ENCODE measurements around the gene CSTPP1.

Gene CSTPP1

DNA sequence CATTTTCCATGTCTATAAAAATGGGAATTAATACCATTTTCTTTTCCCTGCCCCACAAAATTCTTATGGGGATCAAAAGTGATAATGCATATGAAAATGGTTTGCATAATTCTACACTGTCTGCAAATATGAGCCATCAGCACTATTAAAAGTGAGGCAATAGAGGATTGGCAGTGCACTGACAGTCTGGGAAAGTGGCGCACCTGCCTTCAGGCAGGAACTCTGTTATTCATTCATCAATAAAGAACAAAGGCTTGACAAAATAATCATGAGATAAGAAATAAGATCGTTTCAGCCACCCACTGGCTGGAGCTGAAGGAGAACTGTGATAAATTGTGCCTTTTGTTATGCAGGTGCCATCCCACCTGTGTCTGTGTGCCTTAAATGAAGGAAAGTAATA is 190.7 kb downstream of the CSTPP1 start:
- H3K27ac ChIP-seq = no peak overlapping the region
- TF ChIP-seq, protein P1, sequence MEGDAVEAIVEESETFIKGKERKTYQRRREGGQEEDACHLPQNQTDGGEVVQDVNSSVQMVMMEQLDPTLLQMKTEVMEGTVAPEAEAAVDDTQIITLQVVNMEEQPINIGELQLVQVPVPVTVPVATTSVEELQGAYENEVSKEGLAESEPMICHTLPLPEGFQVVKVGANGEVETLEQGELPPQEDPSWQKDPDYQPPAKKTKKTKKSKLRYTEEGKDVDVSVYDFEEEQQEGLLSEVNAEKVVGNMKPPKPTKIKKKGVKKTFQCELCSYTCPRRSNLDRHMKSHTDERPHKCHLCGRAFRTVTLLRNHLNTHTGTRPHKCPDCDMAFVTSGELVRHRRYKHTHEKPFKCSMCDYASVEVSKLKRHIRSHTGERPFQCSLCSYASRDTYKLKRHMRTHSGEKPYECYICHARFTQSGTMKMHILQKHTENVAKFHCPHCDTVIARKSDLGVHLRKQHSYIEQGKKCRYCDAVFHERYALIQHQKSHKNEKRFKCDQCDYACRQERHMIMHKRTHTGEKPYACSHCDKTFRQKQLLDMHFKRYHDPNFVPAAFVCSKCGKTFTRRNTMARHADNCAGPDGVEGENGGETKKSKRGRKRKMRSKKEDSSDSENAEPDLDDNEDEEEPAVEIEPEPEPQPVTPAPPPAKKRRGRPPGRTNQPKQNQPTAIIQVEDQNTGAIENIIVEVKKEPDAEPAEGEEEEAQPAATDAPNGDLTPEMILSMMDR (IDR thresholded peaks at IDR 0.05) = no peak
- no peak for TF ChIP-seq ZFX (IDR thresholded peaks at IDR 0.05; ENCODE audit: borderline replicate concordance)

DNA sequence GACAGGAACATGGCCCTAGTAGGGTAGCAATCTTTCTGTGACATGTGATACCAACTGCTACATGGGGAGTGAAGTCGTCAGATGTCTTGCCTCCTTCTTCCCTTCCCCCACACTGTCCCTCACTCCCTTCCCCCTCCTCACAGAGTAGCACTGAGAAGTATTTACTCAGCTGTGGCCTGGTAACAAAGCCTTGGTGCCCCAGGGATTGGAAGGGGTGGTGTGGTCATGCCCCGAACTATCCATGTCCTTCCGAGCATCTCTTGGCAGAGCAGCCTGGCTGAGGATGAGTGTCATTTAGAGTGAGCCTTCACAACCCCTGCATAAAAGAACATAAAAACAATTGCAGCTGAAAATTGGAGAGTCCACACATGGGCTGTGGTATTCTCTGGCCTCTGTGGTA is 194.0 kb downstream of the CSTPP1 start:
- H3K27ac ChIP-seq = no peak overlapping the region
- TF ChIP-seq, protein P1 (IDR thresholded peaks at IDR 0.05) = no peak
- TF ChIP-seq ZFX (IDR thresholded peaks at IDR 0.05; ENCODE audit: borderline replicate concordance) = no peak

DNA sequence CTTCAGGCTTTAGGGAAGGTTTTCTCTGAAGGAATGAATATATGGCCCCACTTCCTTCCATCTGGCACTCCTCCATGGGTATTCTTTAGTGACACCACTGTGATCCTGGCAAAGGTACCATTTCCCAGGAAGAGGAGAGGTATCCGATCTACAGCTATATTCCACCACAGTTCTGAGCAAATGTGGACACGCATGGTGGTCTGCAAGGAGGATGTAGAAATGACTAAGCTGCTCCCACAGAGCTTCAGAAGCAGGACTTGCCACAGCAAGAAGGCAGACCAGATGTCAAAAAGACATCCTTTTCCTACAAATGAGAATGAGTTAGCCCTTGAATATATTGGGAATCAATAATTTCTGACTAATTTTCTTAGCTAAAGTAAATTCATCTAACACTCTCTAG is 194.6 kb downstream of the CSTPP1 start:
- no peak for TF ChIP-seq ZFX (IDR thresholded peaks at IDR 0.05; ENCODE audit: borderline replicate concordance)
- TF ChIP-seq, protein P1 (IDR thresholded peaks at IDR 0.05) = no peak
- H3K27ac ChIP-seq = no peak overlapping the region

DNA sequence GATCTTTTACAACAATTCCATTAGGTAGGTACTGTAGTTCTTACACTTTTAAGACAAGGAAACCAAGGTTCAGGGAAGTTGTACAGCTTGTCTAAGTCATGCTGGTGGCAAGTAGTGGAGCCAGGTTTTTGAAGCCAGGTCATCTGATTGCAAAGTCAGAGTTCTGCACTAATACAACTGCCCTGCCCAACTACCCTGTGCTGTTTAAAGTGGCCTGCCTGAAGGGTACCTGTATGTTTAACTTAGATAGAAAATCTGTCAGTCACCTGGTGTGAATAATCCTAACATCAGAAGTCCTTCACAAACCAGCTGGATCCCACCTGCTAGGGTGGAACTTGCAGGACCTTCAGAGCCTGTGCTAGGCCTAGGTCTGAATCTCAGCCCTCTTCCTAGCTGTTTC is 195.9 kb downstream of the CSTPP1 start:
- H3K27ac ChIP-seq = no peak overlapping the region
- TF ChIP-seq, protein P1 (IDR thresholded peaks at IDR 0.05) = no peak
- TF ChIP-seq ZFX (IDR thresholded peaks at IDR 0.05; ENCODE audit: borderline replicate concordance) = no peak

DNA sequence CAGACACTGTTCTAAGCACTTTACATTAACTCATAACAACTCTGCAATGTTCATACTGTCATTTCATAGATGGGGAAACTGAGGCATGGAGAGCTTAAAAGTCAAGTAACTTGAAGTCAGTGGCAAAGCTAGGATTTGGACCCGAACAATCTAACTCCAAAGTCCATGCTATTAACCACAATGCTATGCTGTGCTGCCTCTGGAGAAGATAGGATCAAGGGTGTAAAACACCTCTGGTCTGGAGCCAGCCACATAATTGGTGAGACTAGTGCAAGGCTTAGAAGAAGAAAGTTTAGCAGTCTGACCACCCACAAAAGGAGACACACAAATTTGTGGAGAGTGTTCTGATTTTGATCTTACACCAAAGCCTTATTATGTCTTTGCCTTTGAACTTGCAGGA is 196.4 kb downstream of the CSTPP1 start:
- H3K27ac ChIP-seq = no peak overlapping the region
- no peak for TF ChIP-seq ZFX (IDR thresholded peaks at IDR 0.05; ENCODE audit: borderline replicate concordance)
- TF ChIP-seq, protein P1 (IDR thresholded peaks at IDR 0.05) = no peak

DNA sequence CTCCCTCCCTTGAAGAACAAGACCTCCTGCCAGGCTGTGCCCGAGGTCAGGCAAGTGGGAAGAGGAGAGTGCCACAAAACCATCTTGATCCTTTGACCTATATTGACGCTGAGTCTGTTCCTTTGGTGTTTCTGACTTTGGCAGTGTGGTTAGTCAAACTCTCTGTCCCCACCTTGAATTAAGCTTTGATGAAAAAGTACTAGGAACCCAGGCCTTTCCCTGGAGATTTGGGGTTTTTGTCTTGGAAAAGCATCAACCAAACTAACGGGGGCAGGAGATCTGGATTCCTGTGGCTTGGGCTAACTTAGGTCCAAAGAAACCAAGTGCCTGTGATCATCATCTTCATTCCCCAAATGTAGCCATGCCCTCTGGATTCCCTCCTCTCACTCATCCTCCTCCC is 199.8 kb downstream of the CSTPP1 start:
- no peak overlapping the region for H3K27ac ChIP-seq
- TF ChIP-seq ZFX (IDR thresholded peaks at IDR 0.05; ENCODE audit: borderline replicate concordance) = no peak
- TF ChIP-seq, protein P1 (IDR thresholded peaks at IDR 0.05) = no peak

DNA sequence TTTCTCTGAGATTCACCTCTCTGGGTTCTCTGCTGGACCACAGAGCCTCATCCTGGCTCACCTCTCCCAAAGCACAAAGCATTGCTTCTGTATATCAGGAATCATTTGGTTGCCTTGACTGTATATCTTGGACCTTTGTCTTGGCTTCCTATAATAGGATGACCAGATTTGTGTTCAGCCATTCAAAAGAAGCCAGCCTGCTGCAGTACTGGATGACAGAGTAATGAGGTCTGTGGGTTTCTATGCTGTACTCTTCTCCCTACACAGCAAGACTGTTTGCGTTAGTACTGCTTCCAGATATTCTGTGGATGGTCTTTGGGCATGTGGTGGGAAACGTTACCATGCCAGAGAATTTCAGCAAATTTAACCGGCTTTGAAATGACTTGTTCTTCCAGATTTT is 200.4 kb downstream of the CSTPP1 start:
- no peak overlapping the region for H3K27ac ChIP-seq

More for the DNA sequence above, 200.4 kb downstream of the CSTPP1 start:
- no peak for TF ChIP-seq ZFX (IDR thresholded peaks at IDR 0.05; ENCODE audit: borderline replicate concordance)
- TF ChIP-seq, protein P1 (IDR thresholded peaks at IDR 0.05) = no peak

Data from 22Rv1 (cell line).